IMR-90 (cell line): ENCODE data around the gene CLCN4. TPM values are rescaled to one million over a fixed set of nuclear protein-coding genes. Genes with fewer than 3 reads are reported as not detected.

Experiments
- ATAC-seq: fragments of 200-7000 bp; cut with Tn5 transposase; 2 replicates; pipeline ENCODE4 v1.9.1; 2020; ENCODE audit warnings: low read depth, mild to moderate bottlenecking, moderate library complexity
- BruUV-seq: library from RNA; stranded (reverse); fragments of 400-500 nt; replicated peaks from 2 replicates; lab custom pipeline; 2021; lab: Mats Ljungman, UMichigan
- CTCF ChIA-PET: fragments of 300-600 bp; formaldehyde crosslinking; extraction: SDS; loops from one replicate; lab custom pipeline; 2021; ENCODE audit warnings: antibody characterized with exemption; lab: Yijun Ruan, JAX
- POLR2A ChIA-PET: fragments of 300-600 bp; sonication (Branson Sonifier 250); formaldehyde crosslinking; loops from one replicate; lab custom pipeline; 2022; ENCODE audit warnings: antibody characterized with exemption; ENCODE audit not compliant: unreplicated experiment; lab: Charles Lee
- DNase-seq: peaks from one replicate; pipeline ENCODE4 v3.0.0; 2013
- H2AFZ ChIP-seq: replicated peaks from 2 replicates; pipeline ENCODE3; 2013; ENCODE audit warnings: low read length, mild to moderate bottlenecking; ENCODE audit not compliant: poor library complexity
- H2AK5ac ChIP-seq: 2 replicates; pipeline ENCODE4 v1.6.1; 2013; ENCODE audit warnings: low read depth, low read length, inconsistent platforms
- H2AK9ac ChIP-seq: replicated peaks from 2 replicates; pipeline ENCODE3; 2013; ENCODE audit warnings: mild to moderate bottlenecking, low read depth, low read length, moderate library complexity; ENCODE audit not compliant: poor library complexity
- H2BK120ac ChIP-seq: 2 replicates; pipeline ENCODE4 v1.6.1; 2013; ENCODE audit warnings: low read depth, low read length, inconsistent platforms
- H2BK15ac ChIP-seq: 3 replicates; pipeline ENCODE4 v1.6.1; 2013; ENCODE audit warnings: low read depth, low read length, inconsistent platforms
- H2BK20ac ChIP-seq: 2 replicates; pipeline ENCODE4 v1.6.1; 2013; ENCODE audit warnings: low read depth, mild to moderate bottlenecking, inconsistent platforms, low read length, moderate library complexity
- H2BK5ac ChIP-seq: 2 replicates; pipeline ENCODE4 v1.6.1; 2013; ENCODE audit warnings: mild to moderate bottlenecking, low read depth, low read length, inconsistent platforms; ENCODE audit not compliant: poor library complexity, severe bottlenecking
- H3K14ac ChIP-seq: replicated peaks from 2 replicates; pipeline ENCODE4 v1.6.1; 2013; ENCODE audit warnings: low read depth, low read length, inconsistent platforms
- H3K18ac ChIP-seq: 2 replicates; pipeline ENCODE4 v1.6.1; 2013; ENCODE audit warnings: low read depth, low read length, control low read depth
- H3K23ac ChIP-seq: 2 replicates; pipeline ENCODE4 v1.6.1; 2013; ENCODE audit warnings: low read depth, low read length, inconsistent platforms
- H3K27ac ChIP-seq: 2 replicates; pipeline ENCODE4 v1.5.1; 2013; ENCODE audit warnings: mild to moderate bottlenecking, control low read depth, low read length; ENCODE audit not compliant: insufficient read depth
- H3K27me3 ChIP-seq: 2 replicates; pipeline ENCODE4 v1.6.1; 2013; ENCODE audit warnings: low read length; ENCODE audit not compliant: control insufficient read depth, insufficient read depth
- H3K36me3 ChIP-seq: 2 replicates; pipeline ENCODE4 v1.6.1; 2013; ENCODE audit warnings: low read length, mixed read lengths; ENCODE audit not compliant: control insufficient read depth, insufficient read depth
- H3K4ac ChIP-seq: 2 replicates; pipeline ENCODE4 v1.6.1; 2013; ENCODE audit warnings: low read depth, low read length, inconsistent platforms
- H3K4me1 ChIP-seq: 2 replicates; pipeline ENCODE4 v1.6.1; 2013; ENCODE audit warnings: low read length, mixed read lengths; ENCODE audit not compliant: control insufficient read depth, insufficient read depth
- H3K4me2 ChIP-seq: 2 replicates; pipeline ENCODE4 v1.6.1; 2013; ENCODE audit warnings: low read depth, mild to moderate bottlenecking, control low read depth, low read length, moderate library complexity
- H3K4me3 ChIP-seq: 2 replicates; pipeline ENCODE4 v1.5.1; 2013; ENCODE audit warnings: low read depth, mild to moderate bottlenecking, control low read depth, low read length, moderate library complexity; ENCODE audit not compliant: insufficient read depth
- H3K56ac ChIP-seq: 2 replicates; pipeline ENCODE4 v1.6.1; 2013; ENCODE audit warnings: low read length, inconsistent platforms; ENCODE audit not compliant: insufficient read depth; ENCODE audit errors: extremely low read depth
- H3K79me1 ChIP-seq, 2 experiments: 2 replicates each; pipeline ENCODE4 v1.6.1; 2013; ENCODE audit warnings: low read length in 2 of 2, inconsistent platforms in 1 of 2, low read depth in 1 of 2
- H3K9ac ChIP-seq: 2 replicates; pipeline ENCODE4 v1.6.1; 2013; ENCODE audit warnings: low read depth, low read length, control low read depth
- H3K9me1 ChIP-seq: 2 replicates; pipeline ENCODE4 v1.6.1; 2013; ENCODE audit warnings: low read length, inconsistent platforms; ENCODE audit not compliant: insufficient read depth
- H3K9me3 ChIP-seq: 2 replicates; pipeline ENCODE4 v1.6.1; 2013; ENCODE audit warnings: low read length; ENCODE audit not compliant: control insufficient read depth, insufficient read depth
- H4K20me1 ChIP-seq: 2 replicates; pipeline ENCODE4 v1.6.1; 2013; ENCODE audit warnings: low read length, inconsistent platforms; ENCODE audit not compliant: insufficient read depth
- H4K5ac ChIP-seq: 2 replicates; pipeline ENCODE4 v1.6.1; 2013; ENCODE audit warnings: mild to moderate bottlenecking, low read depth, low read length, control low read depth
- H4K8ac ChIP-seq, 2 experiments: 2 replicates each; pipeline ENCODE4 v1.6.1; 2013; ENCODE audit warnings: low read depth in 2 of 2, low read length in 2 of 2, control low read depth in 1 of 2, inconsistent platforms in 1 of 2
- H4K91ac ChIP-seq: 2 replicates; pipeline ENCODE4 v1.6.1; 2013; ENCODE audit warnings: low read depth, low read length, inconsistent platforms; ENCODE audit not compliant: insufficient read depth
- BHLHE40 ChIP-seq: fragments of 150-350 bp; IDR thresholded peaks from 2 replicates; pipeline ENCODE4 v1.6.1; 2016; ENCODE audit warnings: mild to moderate bottlenecking, low read depth, low read length
- CHD1 ChIP-seq: IDR thresholded peaks from 2 replicates; pipeline ENCODE4 v1.6.1; 2012; ENCODE audit warnings: low read depth, low read length, improper control_type of control experiment
- FOS ChIP-seq: fragments of 150-350 bp; IDR thresholded peaks from 2 replicates; pipeline ENCODE4 v1.6.1; 2016; ENCODE audit warnings: low read depth, low read length
- NFE2L2 ChIP-seq: fragments of 150-350 bp; IDR thresholded peaks from 2 replicates; pipeline ENCODE4 v1.6.1; 2016; ENCODE audit warnings: low read depth, mild to moderate bottlenecking, low read length
- POLR2A ChIP-seq: IDR thresholded peaks from 2 replicates; pipeline ENCODE4 v1.6.1; 2012; ENCODE audit warnings: mild to moderate bottlenecking, low read depth, low read length
- RCOR1 ChIP-seq: IDR thresholded peaks from 2 replicates; pipeline ENCODE4 v1.6.1; 2012; ENCODE audit warnings: mild to moderate bottlenecking, low read length, improper control_type of control experiment; ENCODE audit not compliant: insufficient replicate concordance
- RFX5 ChIP-seq: IDR thresholded peaks from 2 replicates; pipeline ENCODE4 v1.8.0; 2012; ENCODE audit warnings: low read depth, mild to moderate bottlenecking, low read length, moderate library complexity
- SMC3 ChIP-seq: fragments of 150-350 bp; IDR thresholded peaks from 2 replicates; pipeline ENCODE4 v1.6.1; 2016; ENCODE audit warnings: low read depth, mild to moderate bottlenecking, antibody characterized with exemption, low read length, moderate library complexity
- WGBS, 2 experiments: methylation state at CpG; one replicate each; pipeline versions ENCODE4 v1.1.5 to v1.1.7; 2013; ENCODE audit warnings: missing lambda C conversion rate in 2 of 2; ENCODE audit not compliant: insufficient read length in 1 of 2; ENCODE audit errors: extremely low coverage in 2 of 2; 5-methylcytosine and 5-hydroxymethylcytosine counted together
- dilution Hi-C: fragments of 300-500 bp; cut with HindIII; formaldehyde crosslinking; loops from one replicate; pipeline ENCODE4 v1.14.3; 2018; ENCODE audit warnings: low sequenced_read_pairs; ENCODE audit not compliant: unreplicated experiment
- in situ Hi-C: fragments of 300-500 bp; cut with MboI; formaldehyde crosslinking; loops from 3 replicates; pipeline ENCODE4 v1.14.3; 2019; ENCODE audit warnings: low sequenced_read_pairs, inconsistent platforms, mixed read lengths
- intact Hi-C: fragments of 100-400 bp; cut with micrococcal nuclease; formaldehyde crosslinking; loops from 2 replicates; pipeline ENCODE4 v1.10.0; 2022
- polyA plus RNA-seq, 3 experiments: library from polyadenylated mRNA; depleted of rRNA; stranded (reverse); fragments of >200 nt; gene quantifications; 2 replicates each; pipeline ENCODE4 v1.2.3, GENCODE V29; 2012; ENCODE audit warnings: low replicate concordance in 1 of 3
- total RNA-seq: library from RNA; depleted of rRNA; stranded (reverse); fragments of >200 nt; gene quantifications from 2 replicates; pipeline ENCODE4 v1.2.3, GENCODE V29; 2012
- TF ChIP-seq, protein P1 (sequence below): conservative IDR thresholded peaks from 2 replicates; pipeline ENCODE4 v1.5.1; 2012; ENCODE audit warnings: mild to moderate bottlenecking, low read depth, low read length, improper control_type of control experiment

The CLCN4 gene
- total and polyA plus RNA-seq, 2 of the 4 experiments (the other 2 are of a cell fraction), result 2.2 to 4.5 TPM

DNA sequence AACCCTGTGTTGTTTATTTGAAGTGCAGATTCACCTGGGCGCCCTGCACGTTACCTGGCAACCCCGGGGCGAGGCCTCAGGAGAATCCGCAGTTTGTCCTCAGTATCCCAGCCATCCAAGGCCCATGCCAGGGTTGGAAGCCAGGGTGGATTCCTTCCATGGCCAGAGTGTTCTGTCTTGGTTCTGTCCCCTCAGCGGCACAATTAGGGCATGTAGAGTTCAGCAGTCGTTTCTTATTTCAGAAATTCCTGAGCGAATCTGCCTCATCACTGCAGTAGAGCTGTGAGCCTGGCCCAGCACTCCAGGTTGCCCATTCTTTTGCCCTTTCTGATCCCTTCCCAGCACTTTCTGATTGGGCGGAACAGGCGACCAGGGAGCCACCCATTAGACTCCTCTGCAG, 29.9 kb upstream of the CLCN4 start:
- intact Hi-C loops, result no loop called here
- WGBS, 2 experiments, result no CpG with 5 or more reads among the region's 10 CpGs

More for the DNA sequence above, 29.9 kb upstream of the CLCN4 start:
- Histone ChIP-seq H3K9me3 (no peaks in the 10 kb centered on the region; the same call in 1 of the 2 replicates), H2BK15ac (no peak overlapping the region), H4K20me1 (no peaks in the 10 kb centered on the region; the same call in none of the 2 replicates), H3K14ac (no peak overlapping the region), H3K56ac (no peak overlapping the region), H4K8ac (no peak overlapping the region), H3K18ac (no peak overlapping the region), H2BK5ac (no peak overlapping the region), H2AFZ (no peak overlapping the region), H3K4me1 (no peaks in the 10 kb centered on the region), H2AK9ac (no peak overlapping the region), H2BK20ac (no peak overlapping the region), H3K4me2 (no peak overlapping the region), H3K79me1 (peaks cover 0 to 7% of the 10 kb centered on the region in 2 experiments; a peak in 1 of 4 replicates), H3K4ac (no peak overlapping the region), H3K9ac (no peak overlapping the region), H4K5ac (no peak overlapping the region), H3K27ac (no peak overlapping the region), H3K23ac (no peak overlapping the region), H2AK5ac (no peak overlapping the region), H3K4me3 (no peak overlapping the region), H2BK120ac (no peak overlapping the region), H3K27me3 (no peaks in the 10 kb centered on the region), H4K91ac (no peak overlapping the region), H3K9me1 (no peaks in the 10 kb centered on the region), H3K36me3 (peaks cover 30% of the 10 kb centered on the region)
- ATAC-seq, result no peak
- no TSS peak for BruUV-seq
- ChIA-PET POLR2A (no interaction called here), CTCF (no interaction called here)
- no peak for DNase-seq
- in situ Hi-C loops (no loop called here), dilution Hi-C loops (no loop called here)
- no peak for TF ChIP-seq SMC3
- TF ChIP-seq, protein P1, sequence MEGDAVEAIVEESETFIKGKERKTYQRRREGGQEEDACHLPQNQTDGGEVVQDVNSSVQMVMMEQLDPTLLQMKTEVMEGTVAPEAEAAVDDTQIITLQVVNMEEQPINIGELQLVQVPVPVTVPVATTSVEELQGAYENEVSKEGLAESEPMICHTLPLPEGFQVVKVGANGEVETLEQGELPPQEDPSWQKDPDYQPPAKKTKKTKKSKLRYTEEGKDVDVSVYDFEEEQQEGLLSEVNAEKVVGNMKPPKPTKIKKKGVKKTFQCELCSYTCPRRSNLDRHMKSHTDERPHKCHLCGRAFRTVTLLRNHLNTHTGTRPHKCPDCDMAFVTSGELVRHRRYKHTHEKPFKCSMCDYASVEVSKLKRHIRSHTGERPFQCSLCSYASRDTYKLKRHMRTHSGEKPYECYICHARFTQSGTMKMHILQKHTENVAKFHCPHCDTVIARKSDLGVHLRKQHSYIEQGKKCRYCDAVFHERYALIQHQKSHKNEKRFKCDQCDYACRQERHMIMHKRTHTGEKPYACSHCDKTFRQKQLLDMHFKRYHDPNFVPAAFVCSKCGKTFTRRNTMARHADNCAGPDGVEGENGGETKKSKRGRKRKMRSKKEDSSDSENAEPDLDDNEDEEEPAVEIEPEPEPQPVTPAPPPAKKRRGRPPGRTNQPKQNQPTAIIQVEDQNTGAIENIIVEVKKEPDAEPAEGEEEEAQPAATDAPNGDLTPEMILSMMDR, result no peak
- no peak for TF ChIP-seq RCOR1
- no peak for TF ChIP-seq RFX5
- TF ChIP-seq CHD1, result no peak
- TF ChIP-seq NFE2L2, result no peak
- TF ChIP-seq POLR2A, result no peak
- TF ChIP-seq FOS, result no peak
- no peak for TF ChIP-seq BHLHE40
